Femur (tissue), 1 donor: Measurements from ENCODE around the gene LPCAT1.
A peak's percentile ranks its signal among the peaks of the same experiment; 100 is the strongest.

ENCODE experiments used
- DNase-seq: peaks from one replicate; pipeline ENCODE4 v3.0.0-alpha.2; 2017

Gene LPCAT1

GRCh38 chr5:1554410-1554967 is 30.7 kb upstream of the LPCAT1 start:
- no peak for DNase-seq

GRCh38 chr5:1553539-1554409 is 30.0 kb upstream of the LPCAT1 start:
- DNase-seq = no peak

GRCh38 chr5:1552521-1553255 is 28.9 kb upstream of the LPCAT1 start:
- DNase-seq = peak; percentile 89

DNA sequence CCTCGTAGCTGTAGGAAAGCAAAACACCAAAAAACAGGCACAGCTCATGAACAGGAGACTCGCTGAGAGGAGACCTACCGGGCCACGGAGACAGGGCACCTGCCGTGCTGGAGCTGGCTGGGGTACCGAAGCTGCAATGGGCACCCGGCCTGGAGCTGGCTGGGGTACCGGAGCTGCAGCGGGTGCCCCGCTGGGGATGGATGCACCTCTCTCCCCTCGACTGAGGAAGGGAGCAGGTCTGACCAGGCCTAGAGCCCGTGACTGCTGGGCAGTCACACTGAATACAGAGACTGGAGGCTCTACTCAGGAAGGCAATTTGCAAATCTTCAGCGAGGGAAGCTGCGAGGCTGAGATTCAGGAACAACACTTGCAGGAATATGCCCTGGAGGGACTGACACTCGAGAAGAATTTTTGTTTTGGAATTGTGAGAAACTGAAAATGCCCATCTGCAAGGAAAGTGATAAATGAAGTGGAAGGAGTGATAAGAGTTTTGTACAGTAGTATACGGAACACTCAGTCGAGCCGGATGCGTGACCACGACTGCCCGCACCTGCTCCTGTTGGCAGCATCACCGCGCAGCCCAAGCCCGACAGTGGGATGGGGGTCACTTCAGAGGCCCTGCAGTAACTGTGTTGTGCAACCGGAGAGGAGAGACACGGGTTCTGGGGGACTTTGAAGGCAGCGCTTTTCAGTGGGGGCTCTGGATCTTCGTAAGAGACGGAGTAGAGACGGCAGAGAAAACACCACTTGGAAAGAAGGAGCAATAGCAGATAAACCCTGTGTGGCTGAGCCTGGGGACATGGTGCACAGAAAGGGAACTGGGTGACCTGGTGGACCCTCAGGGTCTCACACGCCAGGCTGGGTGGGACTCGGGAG is 27.9 kb upstream of the LPCAT1 start:
- no peak for DNase-seq

DNA sequence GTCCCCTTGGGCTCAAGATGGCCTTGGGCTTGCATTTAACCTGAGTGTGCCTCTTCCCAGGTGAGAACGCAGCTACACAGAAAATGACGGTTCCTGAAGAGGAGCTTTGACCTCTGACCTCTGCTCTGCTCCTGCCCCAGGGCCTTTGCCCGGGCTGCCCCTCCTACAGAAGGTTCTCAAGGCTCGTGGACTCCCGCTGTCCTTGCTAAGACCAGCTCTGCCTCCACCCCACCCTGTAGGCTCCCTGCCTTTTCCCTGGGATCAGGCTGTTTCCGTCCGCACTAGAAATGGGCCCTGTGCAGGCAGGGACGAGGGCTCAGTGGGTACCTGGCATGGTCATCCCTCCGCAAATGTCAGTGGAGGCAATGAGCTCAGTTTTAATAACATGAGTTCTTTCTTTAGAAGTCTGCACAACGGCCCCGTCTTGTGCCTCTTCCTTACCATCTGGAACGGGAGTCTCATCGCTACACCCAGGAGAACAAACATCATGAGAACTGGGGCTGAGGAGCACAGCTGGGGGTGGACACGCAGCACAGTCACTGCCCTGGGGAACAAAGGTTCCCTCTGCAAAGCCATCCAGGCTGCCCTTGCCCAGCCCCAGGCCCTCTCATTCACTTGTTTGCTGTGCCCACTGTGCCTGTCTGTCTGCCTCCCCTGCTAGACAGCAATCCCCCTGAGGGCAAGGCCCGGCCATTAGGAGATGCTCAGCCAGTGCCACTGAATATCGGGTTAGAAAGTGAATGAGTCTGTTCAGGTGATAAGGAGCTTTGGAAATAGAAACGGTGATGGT is 26.7 kb upstream of the LPCAT1 start:
- no peak for DNase-seq

DNA sequence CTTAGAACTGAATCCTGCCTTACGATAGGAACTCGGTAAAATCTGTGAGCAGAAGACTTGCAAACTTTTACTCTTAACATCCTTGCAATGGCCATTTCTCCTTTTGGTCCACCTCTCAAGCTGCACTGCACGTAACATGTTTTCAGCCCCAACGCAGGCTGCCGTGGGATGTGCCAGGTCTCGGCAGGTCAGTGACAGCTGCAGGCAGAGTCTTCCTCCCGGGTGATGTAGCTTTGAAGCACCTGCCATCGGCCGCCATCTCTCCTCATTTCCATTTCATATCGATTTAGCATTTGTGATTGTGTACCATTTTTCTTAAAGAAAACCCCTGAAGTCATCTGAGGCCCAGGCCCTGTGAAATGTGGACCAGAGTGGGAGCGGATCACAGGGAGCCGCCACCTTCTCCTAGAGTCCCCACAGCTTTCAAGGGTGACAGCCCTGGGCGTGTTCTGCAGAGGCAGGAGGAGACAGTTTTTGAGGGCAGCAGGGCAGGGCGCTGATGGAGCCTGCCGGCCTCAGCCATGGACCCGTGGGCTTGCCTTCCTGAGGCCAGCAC is 25.8 kb upstream of the LPCAT1 start:
- DNase-seq = no peak

DNA sequence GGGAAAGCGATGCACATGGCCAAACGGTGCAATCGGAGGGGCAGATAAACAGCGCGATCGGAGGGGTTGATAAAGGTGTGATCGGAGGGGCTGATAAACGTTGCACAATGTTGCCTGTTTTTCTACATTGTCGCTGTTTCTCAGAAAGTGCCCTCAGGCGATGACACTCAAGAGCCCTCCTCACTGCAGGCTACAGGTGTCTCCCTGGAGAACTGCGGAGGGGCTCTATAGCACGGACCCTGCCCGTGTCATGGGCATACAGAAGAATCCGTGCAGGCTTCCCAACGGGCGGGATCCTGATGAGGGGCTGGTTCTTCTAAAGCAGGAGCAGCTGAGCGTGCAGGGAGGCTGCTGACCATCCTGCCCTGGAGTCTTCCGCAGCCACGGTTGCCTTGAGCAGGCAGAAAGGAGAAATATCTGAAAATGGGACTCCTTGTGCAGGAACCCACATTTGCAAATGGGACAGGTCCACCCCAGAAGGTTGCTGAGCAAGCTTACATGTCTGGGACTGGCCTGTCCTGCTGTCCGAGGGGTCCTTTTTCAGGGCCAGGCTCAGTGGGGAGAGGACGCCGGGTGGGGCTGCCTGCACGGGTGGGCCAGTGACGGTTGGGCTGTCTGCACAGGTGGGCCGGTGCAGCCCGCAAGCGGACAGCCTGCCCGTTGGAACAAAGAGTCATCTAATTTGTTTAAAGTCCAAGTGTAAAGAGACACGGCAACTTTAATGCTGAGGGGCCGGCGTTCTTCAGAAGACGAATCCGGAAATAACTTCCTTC is 25.1 kb upstream of the LPCAT1 start:
- no peak for DNase-seq

DNA sequence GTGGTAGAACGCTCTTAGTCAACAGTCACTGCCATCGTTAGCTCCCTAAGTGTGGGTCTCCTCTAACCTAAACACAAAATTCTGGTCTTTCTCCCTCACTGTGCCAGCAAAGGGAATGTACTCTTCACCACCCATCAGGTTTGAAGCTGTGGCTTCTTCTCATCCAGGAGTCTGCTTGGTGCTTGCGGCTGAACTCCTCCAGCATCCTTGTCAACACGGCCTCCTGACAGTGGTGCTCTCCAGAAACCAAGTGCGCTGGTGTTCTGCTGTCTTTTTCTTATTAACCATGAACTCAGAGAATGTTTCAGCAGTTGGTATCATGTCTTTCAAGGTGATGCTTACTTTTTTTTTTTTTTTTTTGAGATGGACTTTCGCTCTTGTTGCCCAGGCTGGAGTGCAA is 23.9 kb upstream of the LPCAT1 start:
- DNase-seq = no peak

- DNase-seq = no peak
Observed at GRCh38 chr5:1547236-1547635, 23.5 kb upstream of the LPCAT1 start.

DNA sequence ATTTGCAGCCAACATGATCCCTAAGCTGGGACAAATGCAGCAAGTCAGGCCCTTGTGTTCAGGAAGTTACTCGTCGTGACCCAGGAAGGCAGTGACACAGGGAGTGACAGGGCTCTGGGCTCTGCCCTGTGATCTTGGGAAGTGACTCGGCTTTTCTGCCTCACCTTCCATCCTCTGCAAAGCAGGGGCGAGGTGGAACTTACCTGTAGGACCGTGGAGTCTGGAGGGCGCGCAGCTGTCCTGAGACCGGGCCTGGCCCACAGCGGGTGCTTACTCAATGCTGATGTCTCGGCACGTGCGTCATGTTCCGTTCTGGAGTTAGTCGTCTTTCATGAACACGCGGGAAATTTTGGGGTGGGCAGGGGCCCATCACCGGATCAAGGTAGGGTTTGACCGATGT is 22.8 kb upstream of the LPCAT1 start:
- no peak for DNase-seq

- DNase-seq = no peak
Observed at GRCh38 chr5:1545805-1546355, 22.1 kb upstream of the LPCAT1 start.

- DNase-seq = no peak
Observed at GRCh38 chr5:1545126-1545804, 21.5 kb upstream of the LPCAT1 start.

- peak; percentile 15 for DNase-seq
Observed at GRCh38 chr5:1544294-1544961, 20.7 kb upstream of the LPCAT1 start.

- DNase-seq = no peak
Observed at GRCh38 chr5:1543398-1544293, 19.9 kb upstream of the LPCAT1 start.

GRCh38 chr5:1542781-1543180 is 19.0 kb upstream of the LPCAT1 start:
- peak; percentile 43 for DNase-seq

DNA sequence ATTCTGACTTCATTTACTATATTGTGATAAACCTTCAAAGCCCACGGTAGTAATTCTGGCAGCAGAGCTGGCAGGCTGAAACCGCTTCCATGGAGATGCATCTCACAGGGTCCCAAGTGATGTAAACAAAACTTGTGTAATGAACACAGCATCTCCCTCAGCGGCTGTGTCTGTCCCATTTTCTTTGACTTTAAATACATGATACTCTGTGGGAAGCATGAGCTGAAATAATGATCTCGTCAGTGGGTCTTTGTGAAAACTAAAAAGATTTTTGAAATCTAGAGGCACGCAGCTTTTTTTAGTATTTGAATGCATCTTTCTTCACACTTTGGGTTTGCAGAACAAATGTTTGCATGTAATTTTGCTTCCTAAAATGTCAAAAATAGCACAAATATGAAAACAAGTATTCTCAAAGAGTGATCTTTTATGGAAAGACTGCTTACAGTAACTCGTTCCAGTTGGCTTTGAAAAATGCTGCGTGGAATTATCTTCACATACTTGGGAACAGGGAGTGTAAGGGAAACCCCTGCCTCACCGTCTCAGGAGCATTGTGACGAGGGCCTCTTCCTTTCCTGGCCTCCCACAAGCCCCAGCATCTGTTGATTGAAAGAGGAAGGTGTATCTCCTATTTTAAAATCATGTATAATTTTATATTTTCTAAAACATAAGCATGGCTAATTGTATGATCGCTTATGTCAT is 18.1 kb upstream of the LPCAT1 start:
- DNase-seq = peak; percentile 77
